ENCODE data around the gene UGT1A9.
"Not testable (repeated sequence)": the region's sequence is repeated elsewhere in the genome, so short reads cannot be mapped to it uniquely, and the experiment has no call there.

The UGT1A9 gene

DNA sequence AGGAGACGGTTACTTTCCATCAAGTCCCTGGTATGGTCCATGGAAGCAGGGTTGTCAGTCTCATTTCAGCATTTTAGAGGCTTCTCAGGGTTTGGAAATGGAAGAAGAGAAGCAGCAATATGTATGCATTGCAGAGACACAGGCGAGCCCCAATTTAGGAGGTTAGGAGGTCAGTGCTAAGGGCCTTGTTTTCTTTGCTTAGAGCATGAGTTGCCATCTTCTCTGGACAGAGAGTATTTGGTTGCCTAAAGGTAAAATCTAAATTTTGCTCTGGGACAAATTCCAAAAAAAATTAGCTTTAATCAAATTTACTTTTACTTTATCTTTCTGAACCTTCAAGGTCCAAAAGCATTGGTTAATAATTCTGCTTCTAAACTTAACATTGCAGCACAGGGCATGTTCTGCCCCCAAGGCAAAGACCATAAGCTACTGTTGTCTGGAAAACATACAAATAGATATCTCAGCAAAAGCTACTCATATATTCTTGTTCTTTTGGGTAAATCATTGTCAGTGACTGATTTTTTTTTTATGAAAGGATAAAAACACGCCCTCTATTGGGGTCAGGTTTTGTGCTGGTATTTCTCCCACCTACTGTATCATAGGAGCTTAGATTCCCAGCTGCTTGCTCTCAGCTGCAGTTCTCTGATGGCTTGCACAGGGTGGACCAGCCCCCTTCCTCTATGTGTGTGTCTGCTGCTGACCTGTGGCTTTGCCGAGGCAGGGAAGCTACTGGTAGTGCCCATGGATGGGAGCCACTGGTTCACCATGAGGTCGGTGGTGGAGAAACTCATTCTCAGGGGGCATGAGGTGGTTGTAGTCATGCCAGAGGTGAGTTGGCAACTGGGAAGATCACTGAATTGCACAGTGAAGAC is at the start of gene UGT1A9:
UGT1A9 (plus strand) TSS at position 609 of the 872 bp plus-strand sequence; CDS start at position 646, 37 bp downstream.
- DNase-seq, result no peak

DNA sequence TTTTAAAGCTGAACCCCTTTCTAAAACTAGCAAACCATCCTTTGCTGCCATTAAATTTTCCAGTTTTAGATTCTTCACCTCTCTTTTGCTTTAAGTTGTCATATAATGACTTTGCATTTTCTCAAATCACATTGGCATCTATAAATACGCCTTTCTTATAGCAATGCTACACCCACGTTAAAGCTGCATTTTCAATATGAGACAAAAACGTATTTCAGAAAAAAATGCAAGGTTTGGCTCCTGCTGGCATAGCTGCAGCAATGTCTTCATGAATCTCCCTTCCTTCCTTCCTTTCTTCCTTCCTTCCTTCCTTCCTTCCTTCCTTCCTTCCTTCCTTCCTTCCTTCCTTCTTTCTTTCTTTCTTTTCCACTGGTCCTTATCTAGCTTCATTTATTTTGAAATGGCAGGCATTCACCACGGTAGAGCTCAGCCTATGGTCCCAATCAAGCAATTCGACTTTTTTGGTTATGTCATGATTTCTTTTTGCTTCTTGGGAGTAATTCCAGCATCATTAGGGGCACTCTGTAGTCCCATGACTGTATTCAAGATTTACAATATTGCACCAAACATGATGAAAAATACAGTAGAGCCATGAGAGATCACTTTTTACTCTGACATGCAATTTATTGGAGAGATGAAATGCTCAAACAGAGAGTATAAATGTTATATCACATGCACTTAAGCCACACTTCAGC is 44.2 kb upstream of the UGT1A9 start:
- no peak for DNase-seq

DNA sequence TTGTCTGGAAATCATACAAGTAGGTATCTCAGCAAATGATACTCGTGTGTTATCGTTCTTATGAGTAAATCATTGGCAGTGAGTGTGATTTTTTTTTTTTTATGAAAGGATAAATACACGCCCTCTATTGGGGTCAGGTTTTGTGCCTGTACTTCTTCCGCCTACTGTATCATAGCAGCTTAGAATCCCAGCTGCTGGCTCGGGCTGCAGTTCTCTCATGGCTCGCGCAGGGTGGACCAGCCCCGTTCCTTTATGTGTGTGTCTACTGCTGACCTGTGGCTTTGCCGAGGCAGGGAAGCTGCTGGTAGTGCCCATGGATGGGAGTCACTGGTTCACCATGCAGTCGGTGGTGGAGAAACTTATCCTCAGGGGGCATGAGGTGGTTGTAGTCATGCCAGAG is 35.4 kb upstream of the UGT1A9 start, which contains the start of gene UGT1A10:
UGT1A10 (plus strand) TSS at position 143 of the 400 bp plus-strand sequence; CDS start at position 218, 75 bp downstream.
- DNase-seq, result not testable (repeated sequence)

DNA sequence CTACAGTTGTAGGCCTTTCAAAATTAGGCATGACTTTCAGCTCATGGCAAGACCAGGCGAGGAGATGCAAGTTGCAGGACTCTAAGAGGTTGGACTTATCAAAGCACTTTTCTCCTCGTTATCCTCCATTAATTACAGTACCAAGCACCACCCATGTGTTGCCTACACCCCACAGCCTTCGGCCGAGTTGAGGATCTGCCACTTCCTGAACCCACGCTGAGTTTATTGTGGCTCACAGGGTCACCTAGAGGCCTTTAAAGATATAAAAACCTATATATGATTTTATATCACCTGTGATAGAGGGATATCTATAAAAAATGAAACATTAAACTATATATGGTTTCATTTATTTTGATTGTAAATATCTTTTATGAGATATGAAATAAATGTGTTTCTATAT is 32.9 kb upstream of the UGT1A9 start:
- no peak for DNase-seq

DNA sequence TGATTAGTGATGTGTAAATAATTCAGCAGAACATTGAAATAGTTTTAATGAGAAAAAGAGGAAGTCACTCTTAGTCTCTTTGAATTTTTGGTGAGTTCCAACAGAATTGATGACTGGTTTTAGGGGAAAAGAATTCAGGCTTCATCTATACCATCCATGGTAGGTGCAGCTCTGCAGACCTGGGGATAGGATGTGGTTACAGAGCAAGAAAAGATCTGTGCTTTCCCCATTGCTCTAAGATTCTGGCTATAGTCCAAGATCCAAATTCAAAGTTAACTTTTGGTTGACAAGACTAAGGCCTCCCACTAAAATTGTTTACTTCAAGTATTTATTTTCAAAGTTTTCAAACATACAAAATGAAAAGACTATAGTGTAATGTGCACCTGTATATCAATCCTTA is 31.8 kb upstream of the UGT1A9 start:
- DNase-seq, result no peak

DNA sequence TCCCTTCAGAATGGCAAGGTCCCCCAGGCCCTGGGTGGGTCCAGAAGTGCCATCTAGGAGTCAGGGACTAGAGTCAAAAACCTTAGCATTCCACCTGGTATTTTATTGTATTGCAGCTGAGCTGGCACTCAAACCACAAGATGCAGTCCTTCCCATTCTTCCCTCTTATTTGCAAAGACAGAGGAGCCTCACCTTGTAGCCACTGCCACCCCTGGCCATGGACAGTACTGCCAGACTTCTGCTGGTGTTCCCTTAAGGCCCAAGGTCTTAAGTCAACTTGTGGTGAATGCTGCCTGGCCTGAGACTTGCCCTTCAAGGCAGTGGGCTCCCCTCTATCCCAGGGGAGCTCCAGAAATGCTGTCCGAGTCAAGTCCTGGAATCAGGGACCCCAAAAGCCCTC is 28.6 kb upstream of the UGT1A9 start:
- no peak for DNase-seq

DNA sequence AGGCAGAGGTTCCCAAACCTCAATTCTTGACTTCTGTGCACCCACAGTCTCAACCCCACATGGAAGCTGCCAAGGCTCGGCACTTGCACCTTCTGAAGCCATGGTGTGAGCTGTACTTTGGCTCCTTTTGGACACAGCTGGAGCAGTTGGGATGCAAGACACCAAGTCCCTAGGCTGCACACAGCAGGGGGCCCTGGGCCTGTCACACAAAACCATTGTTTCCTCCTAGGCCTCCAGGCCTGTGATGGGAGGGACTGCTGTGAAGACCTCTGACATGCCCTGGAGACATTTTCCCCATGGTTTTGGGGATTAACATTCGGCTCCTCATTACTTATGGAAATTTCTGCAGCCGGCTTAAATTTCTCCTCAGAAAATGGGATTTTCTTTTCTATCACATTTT is 25.7 kb upstream of the UGT1A9 start:
- not testable (repeated sequence) for DNase-seq

DNA sequence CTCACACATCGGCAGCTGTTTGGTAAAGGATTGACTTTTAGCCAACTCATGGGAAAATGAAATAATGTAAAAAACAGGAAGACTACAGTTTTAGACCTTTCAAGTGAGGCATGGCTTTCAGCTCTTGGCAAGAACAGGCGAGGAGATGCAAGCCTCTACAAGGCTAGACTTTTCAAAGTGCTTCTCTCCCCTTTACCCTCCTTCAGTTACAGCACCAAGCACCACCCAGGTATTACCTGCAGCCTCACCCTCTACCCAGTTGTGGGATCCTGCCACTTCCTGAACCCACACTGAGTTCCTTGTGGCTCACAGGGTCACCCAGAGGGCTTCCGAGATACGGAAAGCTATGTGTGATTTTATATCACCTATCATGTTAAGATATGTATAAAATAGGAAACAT is 20.7 kb upstream of the UGT1A9 start:
- no peak for DNase-seq

DNA sequence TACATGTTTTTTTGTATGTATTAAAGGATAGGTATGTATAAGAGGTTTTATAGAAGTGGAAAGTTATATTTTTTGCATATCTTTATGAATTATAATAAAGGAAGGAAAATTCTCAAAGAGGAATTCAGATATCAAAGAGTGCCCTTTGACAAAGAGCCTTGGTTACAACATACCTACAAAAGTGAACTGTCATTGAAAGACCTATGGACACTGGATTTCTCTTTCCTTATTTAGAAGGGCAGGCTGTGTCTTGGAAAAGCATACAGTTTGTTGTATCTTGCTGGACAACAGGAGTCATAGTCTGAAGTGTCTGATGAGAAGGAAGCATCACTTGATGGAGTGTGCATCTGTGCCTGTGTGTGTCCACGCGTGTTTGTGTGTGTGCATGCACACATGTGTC is 20.3 kb upstream of the UGT1A9 start:
- DNase-seq, result no peak

DNA sequence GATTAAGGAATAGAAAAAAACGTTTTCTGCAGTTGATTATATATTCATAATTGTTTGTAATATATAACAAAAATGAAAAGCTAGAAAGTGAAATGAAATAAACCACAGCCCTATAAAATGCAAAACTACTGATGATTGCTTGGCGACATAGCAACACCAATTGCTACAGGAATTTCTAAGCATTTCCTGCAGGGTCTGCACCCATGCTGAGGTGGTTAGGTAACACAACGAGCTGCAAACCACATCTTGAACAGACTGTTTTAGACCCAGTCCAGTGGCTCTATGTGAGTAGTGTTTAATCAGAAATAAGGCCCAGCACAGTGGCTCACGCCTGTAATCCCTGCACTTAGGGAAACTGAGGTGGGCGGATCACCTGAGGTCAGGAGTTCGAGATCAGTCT is 17.2 kb upstream of the UGT1A9 start:
- DNase-seq, result no peak

DNA sequence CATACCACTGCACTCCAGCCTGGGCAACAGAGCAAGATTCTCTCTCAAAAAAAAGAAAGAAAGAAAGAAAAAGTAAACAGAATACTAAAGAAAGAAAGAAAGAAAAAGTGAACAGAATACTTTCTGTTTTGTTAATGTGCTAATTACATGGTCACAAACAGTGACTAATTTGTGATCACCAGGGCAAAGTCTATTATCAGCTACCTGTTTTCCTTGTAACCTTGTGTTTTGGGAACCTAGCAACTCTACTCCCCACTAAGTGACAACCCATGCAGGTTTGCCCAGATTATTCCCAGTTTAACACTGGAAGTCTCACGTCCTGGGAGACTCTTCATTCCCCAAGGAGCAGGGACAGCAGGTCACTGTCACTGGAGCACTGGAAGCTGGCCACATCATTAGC is 16.7 kb upstream of the UGT1A9 start:
- DNase-seq, result no peak

DNA sequence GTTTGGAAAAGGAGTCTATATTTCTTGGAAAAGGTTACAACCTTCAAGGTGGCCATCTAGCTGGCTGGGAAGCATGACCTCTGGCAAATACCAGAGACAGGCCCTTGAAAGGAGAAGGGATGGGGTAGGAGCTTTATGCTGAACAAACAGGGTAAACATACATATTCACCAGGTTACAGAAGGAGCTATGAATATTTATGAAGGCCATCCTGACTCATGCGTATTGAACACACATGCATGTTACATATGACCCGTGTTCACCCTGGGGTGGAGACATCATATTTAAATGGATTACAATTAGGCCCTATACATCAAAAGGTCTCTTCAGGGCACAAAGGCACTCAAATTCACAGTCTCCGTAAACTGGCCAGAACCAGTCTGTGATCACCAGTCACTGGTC is 15.8 kb upstream of the UGT1A9 start:
- DNase-seq, result not testable (repeated sequence)

DNA sequence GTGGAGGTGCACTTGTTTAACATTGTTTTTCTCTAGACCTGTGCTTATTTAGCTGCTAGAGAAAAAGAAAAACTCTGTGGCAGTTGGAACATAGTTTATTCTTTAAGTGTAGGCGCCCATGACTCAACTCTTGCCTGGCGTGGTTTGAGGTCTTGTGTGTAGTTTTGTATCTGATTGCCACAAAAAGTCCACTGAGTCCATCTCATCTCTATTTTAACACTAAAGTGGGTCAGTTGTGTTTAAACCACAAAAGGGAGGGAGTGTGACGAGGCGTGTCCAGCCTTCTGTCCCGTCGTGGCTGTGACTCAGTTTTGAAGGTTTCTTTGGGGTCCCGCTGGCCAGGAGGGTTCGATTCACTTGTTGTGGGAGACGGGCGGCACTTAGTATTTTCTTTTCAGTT is 15.3 kb upstream of the UGT1A9 start:
- DNase-seq, result no peak

DNA sequence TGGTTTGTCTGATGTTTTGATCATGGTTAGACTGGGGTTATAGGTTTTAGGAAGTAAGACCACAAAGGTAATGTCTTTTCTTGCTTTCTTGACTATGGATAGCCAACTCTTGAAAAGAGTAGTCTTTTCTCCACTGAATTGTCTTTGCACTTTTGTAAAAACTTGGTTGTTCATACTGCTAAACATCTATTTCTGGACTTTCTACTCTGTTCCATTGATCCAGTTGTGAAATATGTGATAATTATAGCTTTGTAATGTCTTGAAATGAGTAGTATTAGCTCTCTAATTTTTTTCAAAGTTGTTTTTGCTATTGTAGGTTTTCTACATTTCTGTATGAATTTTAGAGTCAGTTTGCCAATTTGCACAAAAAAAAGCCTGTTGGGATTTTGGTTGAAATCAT is 13.1 kb upstream of the UGT1A9 start:
- DNase-seq, result no peak

DNA sequence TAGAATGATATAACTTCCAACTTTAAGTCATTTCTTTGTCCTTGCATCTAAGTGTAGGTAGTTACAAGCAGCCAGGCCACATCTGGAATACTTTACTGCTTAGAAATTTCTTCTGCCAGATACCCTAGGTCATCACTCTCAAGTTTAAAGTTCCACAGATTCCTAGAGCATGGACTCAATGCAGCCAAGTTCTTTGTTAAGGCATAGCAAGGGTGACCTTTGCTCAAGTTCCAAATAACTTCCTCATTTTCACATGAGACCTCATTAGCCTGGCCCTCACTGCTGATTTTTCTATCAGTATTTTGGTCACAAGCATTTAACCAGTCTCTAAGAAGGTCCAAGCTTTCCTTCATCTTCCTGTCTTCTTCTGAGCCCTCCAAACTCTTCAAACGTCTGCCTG is 7.8 kb upstream of the UGT1A9 start:
- DNase-seq, result no peak

DNA sequence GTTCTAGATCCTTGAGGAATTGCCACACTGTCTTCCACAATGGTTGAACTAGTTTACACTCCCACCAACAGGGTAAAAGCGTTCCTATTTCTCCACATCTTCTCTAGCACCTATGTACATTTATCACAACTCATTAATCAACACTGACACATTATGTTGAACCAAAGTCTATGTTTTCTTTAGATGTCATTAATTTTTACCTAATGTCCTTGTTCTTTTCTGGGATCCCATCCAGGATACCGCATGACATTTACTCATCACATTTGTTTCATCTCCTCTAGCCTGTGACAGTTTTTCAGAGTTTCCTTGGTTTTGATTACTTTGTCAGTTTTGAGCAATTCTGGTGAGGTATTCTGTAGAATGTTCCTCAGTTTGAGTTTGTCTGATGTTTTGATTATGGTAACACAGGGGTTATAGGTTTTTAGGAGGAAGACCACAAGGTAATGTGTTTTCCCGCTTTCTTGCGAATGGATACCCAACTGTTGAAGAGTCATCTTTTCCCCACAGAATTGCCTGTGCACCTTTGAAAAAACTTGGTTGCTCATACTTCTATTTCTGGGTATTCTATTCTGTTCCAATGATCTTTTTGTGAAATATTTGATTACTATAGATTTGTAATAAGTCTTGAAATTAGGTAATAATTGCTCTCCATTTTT is 3.0 kb upstream of the UGT1A9 start:
- no peak for DNase-seq

DNA sequence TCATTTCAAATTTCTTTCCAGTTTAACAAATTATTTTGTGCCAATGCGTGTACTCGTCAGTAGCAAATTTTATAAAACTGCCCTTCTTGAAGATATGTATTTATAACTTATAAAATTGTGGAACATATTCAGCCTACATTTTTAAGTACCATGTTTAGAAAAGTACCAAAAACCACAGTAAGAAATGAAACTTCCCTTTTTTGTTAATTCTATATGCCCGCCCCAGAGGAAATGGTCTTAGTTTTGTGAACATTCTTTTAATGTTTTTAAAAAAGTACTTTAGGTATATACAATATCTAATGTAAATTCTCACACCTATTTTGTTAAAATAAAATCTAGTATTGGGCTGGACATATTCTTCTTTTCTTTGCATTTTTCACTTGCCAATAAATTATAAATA is 1.2 kb downstream of the UGT1A9 start:
- no peak for DNase-seq

DNA sequence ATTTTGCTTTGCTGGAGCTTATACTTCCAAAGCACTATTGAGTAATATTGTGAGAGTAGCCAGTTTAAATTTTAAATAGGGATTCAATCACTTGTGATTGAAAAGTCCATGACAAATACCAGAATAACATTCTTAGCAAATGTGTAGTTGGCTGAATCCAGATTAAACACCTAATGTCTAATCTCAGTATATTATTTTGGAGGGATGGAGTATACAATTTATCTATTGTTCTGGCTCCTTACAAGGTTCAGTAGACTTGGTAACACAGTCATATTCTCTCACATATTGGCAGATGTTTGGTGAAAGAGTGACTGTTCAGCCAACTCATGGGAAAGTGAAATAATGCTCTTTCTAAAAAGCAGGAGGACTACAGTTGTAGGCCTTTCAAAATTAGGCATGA is 2.2 kb downstream of the UGT1A9 start:
- DNase-seq, result no peak

DNA sequence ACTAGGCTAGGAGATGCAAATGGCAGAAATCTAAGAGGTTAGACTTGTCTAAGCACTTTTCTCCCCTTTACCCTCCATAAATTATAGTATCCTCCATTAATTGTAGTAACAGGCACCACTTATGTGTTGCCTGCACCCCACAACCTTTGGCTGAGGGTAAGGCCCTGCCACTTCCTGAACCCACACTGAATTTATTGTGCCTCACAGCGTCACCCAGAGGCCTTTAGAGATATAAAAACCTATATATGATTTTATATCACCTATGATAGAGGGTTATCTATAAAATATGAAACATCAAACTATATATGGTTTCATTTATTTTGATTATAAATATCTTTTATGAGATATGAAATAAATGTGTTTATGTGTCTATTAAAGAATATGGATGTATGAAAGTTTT is 2.6 kb downstream of the UGT1A9 start:
- no peak for DNase-seq

DNA sequence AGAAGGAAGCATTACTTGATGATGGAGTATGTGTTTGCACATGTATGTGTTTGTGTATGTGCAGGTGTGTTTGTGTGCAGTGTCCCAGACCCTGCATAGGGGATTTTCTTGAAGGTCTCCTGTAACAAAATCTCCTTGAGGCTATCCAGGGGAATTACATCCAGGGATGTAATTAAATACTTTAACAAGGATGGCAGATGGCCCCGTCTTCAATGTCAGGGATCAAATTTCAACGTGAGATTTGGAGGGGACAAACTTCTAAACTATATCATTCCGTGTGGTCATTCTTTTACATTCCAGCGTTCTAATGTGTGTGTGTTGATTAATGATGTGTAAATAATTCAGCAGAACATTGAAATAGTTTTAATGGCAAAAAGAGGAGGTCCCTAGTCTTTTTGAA is 3.3 kb downstream of the UGT1A9 start:
- no peak for DNase-seq

DNA sequence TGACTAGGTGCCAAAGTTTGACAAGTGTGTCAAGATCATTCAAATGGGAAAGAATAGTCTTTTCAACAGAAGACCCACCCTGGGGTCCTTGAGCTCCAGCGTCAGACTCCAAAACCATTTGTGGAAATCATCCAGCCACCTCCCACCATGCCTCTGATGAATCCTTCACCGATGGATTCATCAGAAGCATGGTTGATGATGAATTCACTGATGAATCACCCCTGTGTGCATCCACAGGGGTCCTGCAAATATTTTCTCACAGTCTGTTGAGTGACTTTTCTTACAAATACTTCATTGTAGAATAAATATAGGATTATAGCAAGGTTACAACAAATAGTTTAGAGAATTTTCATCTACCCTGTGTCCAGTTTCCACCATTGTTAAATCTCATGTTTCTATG is 4.3 kb downstream of the UGT1A9 start:
- DNase-seq, result no peak

DNA sequence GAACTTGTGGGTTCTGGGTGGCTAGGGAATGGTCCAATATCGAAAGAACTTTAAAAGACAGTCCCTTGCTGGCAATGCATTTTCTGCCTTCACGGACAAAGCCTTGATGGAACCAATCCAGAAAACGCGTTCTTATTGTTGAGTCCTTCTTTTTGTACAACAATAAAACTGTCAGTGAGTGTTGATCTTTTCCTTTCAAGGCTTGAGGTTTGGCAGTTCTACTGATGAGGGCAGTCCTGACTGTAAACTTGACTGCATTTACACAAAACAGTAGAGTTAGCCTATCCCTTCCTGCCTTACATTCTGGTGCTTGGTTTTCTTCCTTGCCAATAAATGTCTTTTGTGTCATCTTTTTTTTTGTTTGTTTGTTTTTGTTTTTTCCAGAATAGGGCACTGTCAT is 7.5 kb downstream of the UGT1A9 start:
- no peak for DNase-seq

DNA sequence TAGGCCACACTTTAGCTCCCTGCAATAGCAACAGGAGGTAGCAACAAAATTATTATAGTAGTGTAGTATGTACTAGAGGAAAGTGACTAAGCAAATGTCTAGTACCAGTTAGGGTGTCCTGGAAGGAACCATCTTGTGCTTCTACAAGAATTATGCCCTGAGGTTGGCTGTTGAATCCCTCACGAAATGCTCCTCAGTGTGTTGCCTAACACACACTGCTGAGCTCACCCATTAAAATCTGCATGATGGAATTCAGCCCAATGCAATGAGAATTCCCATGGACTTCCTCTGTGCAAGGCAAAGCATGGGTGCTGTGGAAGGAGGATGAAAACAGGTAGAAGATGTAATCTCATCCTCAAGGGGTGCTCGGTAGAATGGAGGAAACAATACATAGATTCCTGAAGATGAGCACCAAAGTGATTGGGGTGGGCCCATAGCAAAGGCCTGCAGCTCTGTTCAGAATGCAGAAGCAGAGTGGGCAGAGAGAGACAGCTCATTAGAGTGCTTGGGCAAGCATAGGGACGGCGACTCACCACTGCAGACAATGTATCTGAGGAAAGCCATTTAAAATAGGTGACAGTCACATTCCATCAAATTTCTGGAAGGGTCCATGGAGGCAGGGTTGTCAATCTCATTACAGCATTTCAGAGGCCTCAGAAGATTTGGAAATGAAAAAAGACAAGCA is 8.8 kb downstream of the UGT1A9 start:
- DNase-seq, result no peak
